Choroid plexus epithelial cell (primary cell): Measurements from ENCODE around the gene TRAPPC12.
A peak's percentile ranks its signal among the peaks of the same experiment; 100 is the strongest.

Source experiments
- DNase-seq: peaks from one replicate; pipeline ENCODE4 v3.0.0-alpha.2; 2010; ENCODE audit warnings: low read depth
- H3K4me3 ChIP-seq: 2 replicates; pipeline ENCODE4 v1.5.1; 2011; ENCODE audit warnings: low read depth, mild to moderate bottlenecking, control low read depth, low read length, moderate library complexity
- CTCF ChIP-seq: conservative IDR thresholded peaks from 2 replicates; pipeline ENCODE4 v1.5.1; 2011; ENCODE audit warnings: low read depth, mild to moderate bottlenecking, control low read depth, inconsistent platforms, low read length, moderate library complexity

Gene TRAPPC12

GRCh38 chr2:3458396-3459184 is 79.1 kb downstream of the TRAPPC12 start:
- DNase-seq = no peak
- H3K4me3 ChIP-seq = no peak overlapping the region
- no peak for TF ChIP-seq CTCF

GRCh38 chr2:3459185-3460015 is 79.9 kb downstream of the TRAPPC12 start:
- no peak overlapping the region for H3K4me3 ChIP-seq
- TF ChIP-seq CTCF = no peak
- no peak for DNase-seq

- no peak for TF ChIP-seq CTCF
- H3K4me3 ChIP-seq = no peak overlapping the region
- DNase-seq = no peak
Observed at GRCh38 chr2:3460156-3460555, 80.7 kb downstream of the TRAPPC12 start.

GRCh38 chr2:3460831-3461800 is 81.6 kb downstream of the TRAPPC12 start:
- no peak for DNase-seq
- TF ChIP-seq CTCF = no peak
- no peak overlapping the region for H3K4me3 ChIP-seq

GRCh38 chr2:3461801-3462492 is 82.5 kb downstream of the TRAPPC12 start:
- no peak overlapping the region for H3K4me3 ChIP-seq
- peak; percentile 82 for DNase-seq
- peak; percentile 85 for TF ChIP-seq CTCF

GRCh38 chr2:3462493-3463104 is 83.1 kb downstream of the TRAPPC12 start:
- no peak for DNase-seq
- TF ChIP-seq CTCF = no peak
- no peak overlapping the region for H3K4me3 ChIP-seq
